Stimulated activated CD8-positive, alpha-beta memory T cell treated with anti-CD3 and anti-CD28 coated beads, Interleukin-7, amount 100 ng/mL, for 24 hours (primary cell): ENCODE measurements around the gene C11orf91.
A peak's percentile ranks its signal among the peaks of the same experiment; 100 is the strongest.
"Not testable (repeated sequence)": the region's sequence is repeated elsewhere in the genome, so short reads cannot be mapped to it uniquely, and the experiment has no call there.

Experiments used
- DNase-seq: peaks from one replicate; pipeline ENCODE4 v3.0.0-alpha.2; 2020; ENCODE audit warnings: low read depth

The C11orf91 gene

GRCh38 chr11:33700502-33701271 lies at the start of gene C11orf91:
Gene C11orf91 (minus strand): TSS chr11:33700826. CDS start chr11:33700740, 86 bp downstream.
- DNase-seq = peak; percentile 91

- no peak for DNase-seq
Observed at GRCh38 chr11:33747979-33748378, 47.4 kb upstream of the C11orf91 start.

GRCh38 chr11:33743291-33743690 lies 42.7 kb upstream of the C11orf91 start:
- no peak for DNase-seq

- no peak for DNase-seq
Observed at GRCh38 chr11:33742249-33742851, 41.7 kb upstream of the C11orf91 start.

GRCh38 chr11:33741806-33742205 lies 41.2 kb upstream of the C11orf91 start:
- no peak for DNase-seq

- DNase-seq = no peak
Observed at GRCh38 chr11:33737362-33737821, 36.8 kb upstream of the C11orf91 start.

- DNase-seq = peak; percentile 77
Observed at GRCh38 chr11:33736148-33736812, 35.7 kb upstream of the C11orf91 start, which contains the start of gene CD59. Gene CD59 (minus strand): TSS chr11:33736423. CDS start chr11:33722445, 13,978 bp downstream.

- no peak for DNase-seq
Observed at GRCh38 chr11:33735271-33736147, 34.9 kb upstream of the C11orf91 start.

- no peak for DNase-seq
Observed at GRCh38 chr11:33734441-33735270, 34.0 kb upstream of the C11orf91 start.

GRCh38 chr11:33733980-33734379 lies 33.4 kb upstream of the C11orf91 start:
- no peak for DNase-seq

GRCh38 chr11:33731723-33732531 lies 31.3 kb upstream of the C11orf91 start:
- DNase-seq = no peak

- no peak for DNase-seq
Observed at GRCh38 chr11:33730716-33731115, 30.1 kb upstream of the C11orf91 start.

GRCh38 chr11:33729072-33729664 lies 28.5 kb upstream of the C11orf91 start:
- DNase-seq = not testable (repeated sequence)

- DNase-seq = not testable (repeated sequence)
Observed at GRCh38 chr11:33727539-33727938, 26.9 kb upstream of the C11orf91 start.

GRCh38 chr11:33725496-33725895 lies 24.9 kb upstream of the C11orf91 start:
- DNase-seq = no peak

GRCh38 chr11:33724644-33725035 lies 24.0 kb upstream of the C11orf91 start:
- no peak for DNase-seq

GRCh38 chr11:33723238-33723881 lies 22.7 kb upstream of the C11orf91 start:
- no peak for DNase-seq

- DNase-seq = no peak
Observed at GRCh38 chr11:33722590-33723234, 22.1 kb upstream of the C11orf91 start.

GRCh38 chr11:33721984-33722383 lies 21.4 kb upstream of the C11orf91 start:
- no peak for DNase-seq
